ENCODE measurements around the gene RABAC1. TPM values are rescaled to one million over a fixed set of nuclear protein-coding genes. Genes with fewer than 3 reads are reported as not detected.

RABAC1 gene
- total RNA-seq, 2 donors from 2014 or later, result 123 to 167 TPM

DNA sequence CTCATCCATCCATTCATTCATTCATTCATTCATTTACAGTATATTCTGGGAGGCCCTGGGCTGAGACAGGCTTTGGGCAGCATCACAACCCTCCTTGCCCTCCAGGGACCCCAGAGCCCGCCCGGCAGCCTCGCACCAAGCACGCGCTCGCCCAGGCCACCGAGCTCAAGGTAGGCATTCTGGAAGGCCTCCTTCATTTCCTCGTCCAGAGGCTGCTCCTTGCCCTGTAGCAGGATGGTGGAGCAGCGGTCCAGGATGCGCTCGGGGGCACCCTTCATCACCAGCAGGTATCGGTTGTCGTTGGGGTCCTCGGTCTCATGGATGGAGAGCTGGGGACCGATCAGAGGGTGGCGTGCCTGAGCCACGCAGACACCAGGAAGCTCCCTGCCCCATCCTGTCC lies 19.3 kb upstream of the RABAC1 start:
- Histone ChIP-seq H3K9me3 (no peaks in the 10 kb centered on the region), H3K4me1 (peaks cover 0 to 4% of the 10 kb centered on the region in 2 donors), H3K4me3 (no peak overlapping the region), H3K27me3 (no peaks in the 10 kb centered on the region), H3K27ac (no peak overlapping the region), H3K36me3 (peaks cover 46% of the 10 kb centered on the region)
- DNase-seq (ENCODE audit: low spot score), result no peak
- TF ChIP-seq, protein P1, sequence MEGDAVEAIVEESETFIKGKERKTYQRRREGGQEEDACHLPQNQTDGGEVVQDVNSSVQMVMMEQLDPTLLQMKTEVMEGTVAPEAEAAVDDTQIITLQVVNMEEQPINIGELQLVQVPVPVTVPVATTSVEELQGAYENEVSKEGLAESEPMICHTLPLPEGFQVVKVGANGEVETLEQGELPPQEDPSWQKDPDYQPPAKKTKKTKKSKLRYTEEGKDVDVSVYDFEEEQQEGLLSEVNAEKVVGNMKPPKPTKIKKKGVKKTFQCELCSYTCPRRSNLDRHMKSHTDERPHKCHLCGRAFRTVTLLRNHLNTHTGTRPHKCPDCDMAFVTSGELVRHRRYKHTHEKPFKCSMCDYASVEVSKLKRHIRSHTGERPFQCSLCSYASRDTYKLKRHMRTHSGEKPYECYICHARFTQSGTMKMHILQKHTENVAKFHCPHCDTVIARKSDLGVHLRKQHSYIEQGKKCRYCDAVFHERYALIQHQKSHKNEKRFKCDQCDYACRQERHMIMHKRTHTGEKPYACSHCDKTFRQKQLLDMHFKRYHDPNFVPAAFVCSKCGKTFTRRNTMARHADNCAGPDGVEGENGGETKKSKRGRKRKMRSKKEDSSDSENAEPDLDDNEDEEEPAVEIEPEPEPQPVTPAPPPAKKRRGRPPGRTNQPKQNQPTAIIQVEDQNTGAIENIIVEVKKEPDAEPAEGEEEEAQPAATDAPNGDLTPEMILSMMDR (IDR thresholded peaks at IDR 0.05), result no peak

DNA sequence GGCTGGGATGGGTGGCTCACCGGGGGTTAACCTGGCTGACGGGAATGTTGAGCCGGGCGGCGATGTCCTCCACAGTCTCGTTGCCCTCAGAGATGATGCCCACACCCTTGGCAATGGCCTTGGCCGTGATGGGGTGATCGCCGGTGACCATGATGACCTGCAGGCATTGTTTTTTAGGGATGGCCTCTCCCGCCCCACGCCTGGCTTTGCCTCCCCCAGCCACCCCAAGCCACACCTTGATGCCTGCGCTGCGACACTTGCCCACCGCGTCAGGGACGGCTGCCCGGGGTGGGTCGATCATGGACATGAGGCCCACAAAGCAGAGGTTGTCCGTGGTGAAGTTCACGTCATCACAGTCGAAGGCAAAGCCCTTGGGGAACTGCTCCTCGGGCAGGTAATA lies 18.8 kb upstream of the RABAC1 start:
- H3K4me3 ChIP-seq, result no peak overlapping the region
- no peaks in the 10 kb centered on the region for H3K27me3 ChIP-seq
- DNase-seq (ENCODE audit: low spot score), result no peak
- H3K27ac ChIP-seq, result no peak overlapping the region
- TF ChIP-seq, protein P1 (IDR thresholded peaks at IDR 0.05), result no peak
- H3K36me3 ChIP-seq, result peaks cover 46% of the 10 kb centered on the region
- peaks cover 0 to 4% of the 10 kb centered on the region in 2 donors for H3K4me1 ChIP-seq
- no peaks in the 10 kb centered on the region for H3K9me3 ChIP-seq

DNA sequence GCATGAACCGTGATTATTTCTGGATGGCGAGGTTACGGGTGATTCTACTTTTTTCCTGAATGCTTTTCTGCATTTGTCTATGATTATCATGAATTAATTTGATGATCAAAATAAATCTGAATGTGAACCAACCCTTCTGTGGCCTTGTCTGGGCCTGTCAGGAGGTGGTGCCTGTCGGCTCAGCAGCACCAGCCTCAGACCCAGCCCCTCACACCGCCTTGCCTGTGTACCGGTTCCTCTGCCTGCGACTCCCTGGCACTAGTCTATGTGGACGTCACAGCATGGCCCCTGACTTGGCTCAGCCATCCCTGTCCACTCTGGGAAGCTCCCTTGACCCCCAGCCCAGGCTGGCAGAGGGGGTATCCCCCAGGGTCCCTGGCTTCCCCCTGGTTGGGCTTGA lies 15.5 kb upstream of the RABAC1 start:
- Histone ChIP-seq H3K9me3 (no peaks in the 10 kb centered on the region), H3K27ac (peak overlapping the region in 1 of 2 donors; percentile 51), H3K36me3 (peaks cover 50% of the 10 kb centered on the region), H3K27me3 (no peaks in the 10 kb centered on the region), H3K4me3 (no peak overlapping the region), H3K4me1 (peaks cover 0 to 4% of the 10 kb centered on the region in 2 donors)
- DNase-seq (ENCODE audit: low spot score), result no peak
- TF ChIP-seq, protein P1 (IDR thresholded peaks at IDR 0.05), result no peak

DNA sequence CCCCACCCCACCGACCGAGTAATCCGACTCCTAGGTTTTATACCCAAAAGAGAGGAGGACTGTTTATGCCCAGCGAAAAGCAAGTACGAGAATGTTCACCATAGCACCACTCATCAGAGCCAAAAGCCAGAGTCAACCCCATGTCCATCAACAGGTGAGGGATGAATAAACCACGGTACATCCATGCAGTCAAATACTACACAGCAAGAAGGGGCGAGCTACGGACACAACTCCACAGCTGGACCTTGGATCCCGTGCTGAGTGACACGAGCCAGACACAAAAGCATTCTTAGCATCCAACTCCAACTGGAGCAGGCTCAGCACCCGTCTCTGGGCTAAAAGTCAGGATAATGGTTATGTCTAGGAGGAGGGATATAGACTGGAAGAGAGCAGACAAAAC lies 12.2 kb upstream of the RABAC1 start:
- H3K4me3 ChIP-seq, result no peak overlapping the region
- H3K36me3 ChIP-seq, result peaks cover 59% of the 10 kb centered on the region
- TF ChIP-seq, protein P1 (IDR thresholded peaks at IDR 0.05), result no peak
- H3K27ac ChIP-seq, result no peak overlapping the region
- no peaks in the 10 kb centered on the region for H3K4me1 ChIP-seq
- no peak for DNase-seq (ENCODE audit: low spot score)
- H3K27me3 ChIP-seq, result no peaks in the 10 kb centered on the region
- H3K9me3 ChIP-seq, result no peaks in the 10 kb centered on the region

DNA sequence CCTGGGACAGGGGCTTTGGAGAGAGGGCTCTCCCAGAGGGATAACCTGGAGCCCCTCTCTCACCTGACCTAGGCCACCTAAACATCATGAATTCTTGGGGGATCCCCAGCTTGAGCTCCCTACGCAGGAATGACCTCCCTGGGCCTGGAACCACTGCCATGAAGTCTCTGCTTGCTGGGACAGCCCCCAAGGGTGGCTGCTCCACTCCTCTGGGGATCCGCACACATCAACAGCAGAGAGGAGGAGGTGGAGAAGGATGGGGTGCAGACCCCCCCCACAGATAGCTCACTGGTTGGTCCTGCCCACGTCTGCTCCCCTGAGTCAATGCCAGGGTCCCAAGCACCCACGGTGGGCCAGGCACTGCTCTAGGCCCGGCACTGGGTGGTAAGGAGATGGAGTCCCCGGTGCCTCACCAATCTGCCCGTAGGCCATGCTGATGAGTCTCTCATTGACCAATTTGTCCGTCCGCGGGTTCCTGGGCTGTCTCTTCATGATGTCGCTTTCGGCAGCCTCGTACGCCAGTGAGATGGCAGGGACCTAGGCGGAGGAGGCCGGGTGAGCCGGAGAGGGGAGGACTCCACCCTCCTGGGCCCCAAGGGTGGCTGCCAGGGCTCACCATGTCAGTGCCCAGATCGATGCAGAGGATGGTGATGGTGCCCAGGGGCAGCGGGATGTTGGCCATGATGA lies 10.8 kb upstream of the RABAC1 start:
- TF ChIP-seq, protein P1 (IDR thresholded peaks at IDR 0.05), result no peak
- DNase-seq (ENCODE audit: low spot score), result no peak
- Histone ChIP-seq H3K4me3 (no peak overlapping the region), H3K36me3 (peaks cover 48% of the 10 kb centered on the region), H3K27ac (no peak overlapping the region), H3K4me1 (no peaks in the 10 kb centered on the region), H3K27me3 (no peaks in the 10 kb centered on the region), H3K9me3 (no peaks in the 10 kb centered on the region)

Measured in right atrium auricular region (tissue), 2 donors.